IPS-18a (cell line): ENCODE results near the gene DNAJC28.
"Not testable (repeated sequence)": the region's sequence is repeated elsewhere in the genome, so short reads cannot be mapped to it uniquely, and the experiment has no call there.

Experiments
- H3K27ac ChIP-seq: one replicate; pipeline ENCODE4 v1.5.1; 2013; ENCODE audit warnings: low read length
- H3K27me3 ChIP-seq: one replicate; pipeline ENCODE4 v1.6.1; 2013; ENCODE audit warnings: mild to moderate bottlenecking, low read length; ENCODE audit not compliant: control insufficient read depth, insufficient read depth
- H3K36me3 ChIP-seq: one replicate; pipeline ENCODE4 v1.6.1; 2013; ENCODE audit warnings: low read depth, low read length; ENCODE audit not compliant: control insufficient read depth
- H3K4me1 ChIP-seq: one replicate; pipeline ENCODE4 v1.6.1; 2013; ENCODE audit warnings: low read depth, low read length; ENCODE audit not compliant: control insufficient read depth
- H3K4me3 ChIP-seq: one replicate; pipeline ENCODE4 v1.5.1; 2013; ENCODE audit warnings: low read length
- H3K9ac ChIP-seq: one replicate; pipeline ENCODE4 v1.6.1; 2013; ENCODE audit warnings: mild to moderate bottlenecking, low read length, moderate library complexity
- H3K9me3 ChIP-seq: one replicate; pipeline ENCODE4 v1.6.1; 2013; ENCODE audit warnings: low read depth, low read length; ENCODE audit not compliant: control insufficient read depth

The DNAJC28 gene

GRCh38 chr21:33455686-33456446, 35.6 kb downstream of the DNAJC28 start:
- no peaks in the 10 kb centered on the region for H3K27me3 ChIP-seq
- H3K36me3 ChIP-seq: no peaks in the 10 kb centered on the region
- no peaks in the 10 kb centered on the region for H3K9me3 ChIP-seq
- H3K4me3 ChIP-seq: no peak overlapping the region
- H3K9ac ChIP-seq: no peak overlapping the region
- no peaks in the 10 kb centered on the region for H3K4me1 ChIP-seq
- H3K27ac ChIP-seq: no peak overlapping the region

GRCh38 chr21:33452362-33452761, 39.2 kb downstream of the DNAJC28 start:
- H3K27ac ChIP-seq: no peak overlapping the region
- H3K27me3 ChIP-seq: no peaks in the 10 kb centered on the region

GRCh38 chr21:33451634-33452071, 39.9 kb downstream of the DNAJC28 start:
- no peaks in the 10 kb centered on the region for H3K36me3 ChIP-seq
- no peak overlapping the region for H3K9ac ChIP-seq
- H3K4me3 ChIP-seq: no peak overlapping the region
- H3K27ac ChIP-seq: no peak overlapping the region
- H3K9me3 ChIP-seq: no peaks in the 10 kb centered on the region
- H3K4me1 ChIP-seq: no peaks in the 10 kb centered on the region
- H3K27me3 ChIP-seq: no peaks in the 10 kb centered on the region

More at GRCh38 chr21:33452362-33452761, 39.2 kb downstream of the DNAJC28 start:
- H3K9ac ChIP-seq: no peak overlapping the region
- H3K4me3 ChIP-seq: no peak overlapping the region
- H3K4me1 ChIP-seq: no peaks in the 10 kb centered on the region
- H3K36me3 ChIP-seq: no peaks in the 10 kb centered on the region
- H3K9me3 ChIP-seq: no peaks in the 10 kb centered on the region

GRCh38 chr21:33449616-33450015, 41.9 kb downstream of the DNAJC28 start:
- no peak overlapping the region for H3K27ac ChIP-seq
- H3K9me3 ChIP-seq: no peaks in the 10 kb centered on the region
- H3K27me3 ChIP-seq: no peaks in the 10 kb centered on the region
- H3K4me1 ChIP-seq: no peaks in the 10 kb centered on the region
- H3K36me3 ChIP-seq: no peaks in the 10 kb centered on the region
- no peak overlapping the region for H3K4me3 ChIP-seq
- H3K9ac ChIP-seq: no peak overlapping the region

- H3K36me3 ChIP-seq, H3K27me3 ChIP-seq: not testable (repeated sequence)
These were observed 44.9 kb downstream of the DNAJC28 start for GRCh38 chr21:33446620-33447019.

GRCh38 chr21:33444499-33444898, 47.0 kb downstream of the DNAJC28 start:
- no peak overlapping the region for H3K9ac ChIP-seq
- H3K36me3 ChIP-seq: no peaks in the 10 kb centered on the region
- H3K9me3 ChIP-seq: no peaks in the 10 kb centered on the region
- H3K4me3 ChIP-seq: no peak overlapping the region
- H3K27me3 ChIP-seq: no peaks in the 10 kb centered on the region
- H3K4me1 ChIP-seq: no peaks in the 10 kb centered on the region
- no peak overlapping the region for H3K27ac ChIP-seq

More at GRCh38 chr21:33446620-33447019, 44.9 kb downstream of the DNAJC28 start:
- not testable (repeated sequence) for H3K9ac ChIP-seq, H3K4me3 ChIP-seq, H3K9me3 ChIP-seq, H3K27ac ChIP-seq, H3K4me1 ChIP-seq

GRCh38 chr21:33443194-33443593, 48.3 kb downstream of the DNAJC28 start:
- no peaks in the 10 kb centered on the region for H3K4me1 ChIP-seq
- no peaks in the 10 kb centered on the region for H3K27me3 ChIP-seq
- no peak overlapping the region for H3K4me3 ChIP-seq
- no peaks in the 10 kb centered on the region for H3K9me3 ChIP-seq
- H3K36me3 ChIP-seq: no peaks in the 10 kb centered on the region
- no peak overlapping the region for H3K27ac ChIP-seq
- H3K9ac ChIP-seq: no peak overlapping the region

- no peak overlapping the region for H3K4me3 ChIP-seq
- H3K4me1 ChIP-seq: no peaks in the 10 kb centered on the region
- H3K9me3 ChIP-seq: no peaks in the 10 kb centered on the region
- H3K9ac ChIP-seq: no peak overlapping the region
- no peaks in the 10 kb centered on the region for H3K27me3 ChIP-seq
- no peak overlapping the region for H3K27ac ChIP-seq
- H3K36me3 ChIP-seq: peaks cover 9% of the 10 kb centered on the region
These were observed 49.7 kb downstream of the DNAJC28 start for GRCh38 chr21:33441489-33442477.
